Sigmoid colon (tissue), 4 donors: Measurements from ENCODE around the gene EPB42.

ENCODE experiments used
- POLR2A ChIP-seq, 2 donors: fragments of 450-650 bp; IDR thresholded peaks; one replicate each; pipeline ENCODE4 v1.6.1; 2016; ENCODE audit warnings: antibody characterized with exemption in 2 of 2, mild to moderate bottlenecking in 2 of 2, moderate library complexity in 2 of 2
- POLR2AphosphoS5 ChIP-seq, 4 donors: sonication (generic); formaldehyde crosslinking; IDR thresholded peaks; one replicate each; pipeline ENCODE4 v1.6.1; 2017; ENCODE audit warnings: antibody characterized with exemption in 4 of 4
- TF ChIP-seq, protein P1 (sequence below), 4 experiments: fragments of 450-650 bp in 3 of 4; fragments of 200-600 bp in 1 of 4; IDR thresholded peaks; one replicate each; pipeline ENCODE4 v1.5.1; 2016 to 2019; ENCODE audit warnings: antibody characterized with exemption in 4 of 4, mild to moderate bottlenecking in 3 of 4, moderate library complexity in 2 of 4

DNA sequence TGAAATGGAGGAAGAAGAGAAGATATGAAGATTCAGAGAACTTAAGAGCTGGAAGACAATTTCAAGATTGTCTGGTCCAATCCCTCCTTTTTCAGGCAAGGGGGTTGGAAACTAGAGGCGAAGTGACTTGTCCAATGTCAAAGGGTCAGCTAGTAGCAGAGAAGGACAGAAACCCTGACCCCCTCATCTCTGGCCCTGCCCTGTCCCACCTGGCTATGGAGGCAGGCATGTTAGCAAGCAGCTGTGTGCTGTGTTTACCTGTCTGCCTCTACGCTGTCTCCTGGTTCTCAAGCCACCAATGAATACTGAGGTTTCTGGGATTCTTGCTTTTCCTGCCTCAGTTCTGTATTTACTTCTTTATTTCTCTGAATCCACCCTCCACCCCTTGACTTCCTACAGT is 45.6 kb upstream of the EPB42 start:
- TF ChIP-seq, protein P1, sequence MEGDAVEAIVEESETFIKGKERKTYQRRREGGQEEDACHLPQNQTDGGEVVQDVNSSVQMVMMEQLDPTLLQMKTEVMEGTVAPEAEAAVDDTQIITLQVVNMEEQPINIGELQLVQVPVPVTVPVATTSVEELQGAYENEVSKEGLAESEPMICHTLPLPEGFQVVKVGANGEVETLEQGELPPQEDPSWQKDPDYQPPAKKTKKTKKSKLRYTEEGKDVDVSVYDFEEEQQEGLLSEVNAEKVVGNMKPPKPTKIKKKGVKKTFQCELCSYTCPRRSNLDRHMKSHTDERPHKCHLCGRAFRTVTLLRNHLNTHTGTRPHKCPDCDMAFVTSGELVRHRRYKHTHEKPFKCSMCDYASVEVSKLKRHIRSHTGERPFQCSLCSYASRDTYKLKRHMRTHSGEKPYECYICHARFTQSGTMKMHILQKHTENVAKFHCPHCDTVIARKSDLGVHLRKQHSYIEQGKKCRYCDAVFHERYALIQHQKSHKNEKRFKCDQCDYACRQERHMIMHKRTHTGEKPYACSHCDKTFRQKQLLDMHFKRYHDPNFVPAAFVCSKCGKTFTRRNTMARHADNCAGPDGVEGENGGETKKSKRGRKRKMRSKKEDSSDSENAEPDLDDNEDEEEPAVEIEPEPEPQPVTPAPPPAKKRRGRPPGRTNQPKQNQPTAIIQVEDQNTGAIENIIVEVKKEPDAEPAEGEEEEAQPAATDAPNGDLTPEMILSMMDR (IDR thresholded peaks at IDR 0.05): no peak
- TF ChIP-seq POLR2A (IDR thresholded peaks at IDR 0.05) (no peak), POLR2AphosphoS5 (IDR thresholded peaks at IDR 0.05) (no peak)
